ENCODE data around the gene DMD.

The DMD gene

GRCh38 chrX:31280580-31280979 is 1930.8 kb downstream of the DMD start:
- DNase-seq (ENCODE audit: low read depth) = no peak

GRCh38 chrX:31279359-31279758 is 1932.0 kb downstream of the DMD start:
- DNase-seq (ENCODE audit: low read depth) = no peak

- DNase-seq (ENCODE audit: low read depth) = no peak
These were observed 1938.9 kb downstream of the DMD start for GRCh38 chrX:31272472-31272775.

GRCh38 chrX:31271615-31272471 is 1939.5 kb downstream of the DMD start:
- no peak for DNase-seq (ENCODE audit: low read depth)

- no peak for DNase-seq (ENCODE audit: low read depth)
These were observed 1941.4 kb downstream of the DMD start for GRCh38 chrX:31269914-31270313.

GRCh38 chrX:31268359-31268758 is 1943.0 kb downstream of the DMD start:
- no peak for DNase-seq (ENCODE audit: low read depth)

GRCh38 chrX:31266203-31267076 is 1944.9 kb downstream of the DMD start:
- DNase-seq (ENCODE audit: low read depth) = no peak

- no peak for DNase-seq (ENCODE audit: low read depth)
These were observed 1946.0 kb downstream of the DMD start for GRCh38 chrX:31265383-31265782.

GRCh38 chrX:31260351-31260750 is 1951.0 kb downstream of the DMD start:
- DNase-seq (ENCODE audit: low read depth) = no peak

GRCh38 chrX:31258166-31258565 is 1953.2 kb downstream of the DMD start:
- DNase-seq (ENCODE audit: low read depth) = no peak

- DNase-seq (ENCODE audit: low read depth) = no peak
These were observed 1955.9 kb downstream of the DMD start for GRCh38 chrX:31255310-31256033.

- DNase-seq (ENCODE audit: low read depth) = no peak
These were observed 1959.2 kb downstream of the DMD start for GRCh38 chrX:31252133-31252532.

- DNase-seq (ENCODE audit: low read depth) = no peak
These were observed 1960.0 kb downstream of the DMD start for GRCh38 chrX:31251336-31251735.

- DNase-seq (ENCODE audit: low read depth) = no peak
These were observed 1965.6 kb downstream of the DMD start for GRCh38 chrX:31245714-31246113.

- DNase-seq (ENCODE audit: low read depth) = no peak
These were observed 1967.5 kb downstream of the DMD start for GRCh38 chrX:31243804-31244203.

- no peak for DNase-seq (ENCODE audit: low read depth)
These were observed 1970.4 kb downstream of the DMD start for GRCh38 chrX:31240982-31241381.

GRCh38 chrX:31237189-31237588 is 1974.2 kb downstream of the DMD start:
- no peak for DNase-seq (ENCODE audit: low read depth)

- no peak for DNase-seq (ENCODE audit: low read depth)
These were observed 1975.1 kb downstream of the DMD start for GRCh38 chrX:31236231-31236630.

GRCh38 chrX:31233941-31234496 is 1977.3 kb downstream of the DMD start:
- DNase-seq (ENCODE audit: low read depth) = no peak

GRCh38 chrX:31232506-31232905 is 1978.8 kb downstream of the DMD start:
- no peak for DNase-seq (ENCODE audit: low read depth)

- DNase-seq (ENCODE audit: low read depth) = no peak
These were observed 1982.4 kb downstream of the DMD start for GRCh38 chrX:31228909-31229308.

GRCh38 chrX:31228415-31228832 is 1982.9 kb downstream of the DMD start:
- DNase-seq (ENCODE audit: low read depth) = no peak

Data from CMK (cell line).